ENCODE measurements around the gene CENPO.

Gene CENPO, protein sequence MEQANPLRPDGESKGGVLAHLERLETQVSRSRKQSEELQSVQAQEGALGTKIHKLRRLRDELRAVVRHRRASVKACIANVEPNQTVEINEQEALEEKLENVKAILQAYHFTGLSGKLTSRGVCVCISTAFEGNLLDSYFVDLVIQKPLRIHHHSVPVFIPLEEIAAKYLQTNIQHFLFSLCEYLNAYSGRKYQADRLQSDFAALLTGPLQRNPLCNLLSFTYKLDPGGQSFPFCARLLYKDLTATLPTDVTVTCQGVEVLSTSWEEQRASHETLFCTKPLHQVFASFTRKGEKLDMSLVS

DNA sequence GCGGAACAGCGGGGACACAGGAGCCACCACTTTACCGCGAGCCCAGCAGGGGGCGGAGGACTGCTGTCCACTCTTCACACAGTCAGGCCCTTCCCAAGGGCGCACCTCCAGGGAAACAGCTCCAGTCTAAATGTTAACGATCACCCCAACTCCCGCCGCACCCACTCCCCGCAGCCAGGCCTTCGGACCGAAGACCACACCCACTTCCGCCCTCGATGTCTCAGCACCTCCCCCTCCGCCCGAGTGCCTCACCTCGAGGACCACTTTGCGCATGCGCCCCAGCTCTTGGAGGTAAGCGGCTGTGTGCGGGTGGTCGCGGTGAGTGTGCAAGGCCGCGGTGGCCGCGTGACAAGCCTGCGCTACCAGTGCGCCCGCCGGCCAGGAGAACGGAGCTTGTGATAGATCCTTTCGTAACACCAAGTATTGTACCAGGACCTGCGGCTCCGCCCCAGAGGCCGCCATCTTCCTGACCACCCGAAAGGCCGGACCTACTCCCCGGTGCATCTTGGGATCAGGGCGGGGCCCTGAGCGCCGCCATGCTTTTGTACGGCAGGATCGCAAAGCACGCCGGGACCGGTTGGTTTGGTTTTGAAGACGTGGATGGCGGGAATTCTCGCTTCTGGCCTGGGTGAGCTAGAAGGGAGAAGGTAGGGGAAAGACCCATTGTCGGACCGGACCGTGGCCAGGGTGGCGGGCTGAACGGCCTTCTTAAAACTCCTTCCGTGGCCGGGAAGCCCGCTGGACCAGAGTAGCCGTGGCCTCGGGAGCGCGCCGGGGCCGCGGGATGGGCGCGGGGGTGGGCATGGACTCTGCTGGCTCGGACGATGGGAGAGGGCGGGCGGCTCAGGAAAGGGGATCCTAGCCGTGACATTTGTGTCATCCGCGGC, at the start of gene CENPO, which contains the start of gene PTRHD1:
TSS of gene CENPO (plus strand) at position 552 of the 887 bp plus-strand sequence. CDS start 495 bp downstream, outside the sequence.
TSS of gene PTRHD1 (minus strand) at position 518 of the 887 bp plus-strand sequence. CDS start at position 504, 14 bp downstream.
- FAIRE-seq: peak; percentile 3

DNA sequence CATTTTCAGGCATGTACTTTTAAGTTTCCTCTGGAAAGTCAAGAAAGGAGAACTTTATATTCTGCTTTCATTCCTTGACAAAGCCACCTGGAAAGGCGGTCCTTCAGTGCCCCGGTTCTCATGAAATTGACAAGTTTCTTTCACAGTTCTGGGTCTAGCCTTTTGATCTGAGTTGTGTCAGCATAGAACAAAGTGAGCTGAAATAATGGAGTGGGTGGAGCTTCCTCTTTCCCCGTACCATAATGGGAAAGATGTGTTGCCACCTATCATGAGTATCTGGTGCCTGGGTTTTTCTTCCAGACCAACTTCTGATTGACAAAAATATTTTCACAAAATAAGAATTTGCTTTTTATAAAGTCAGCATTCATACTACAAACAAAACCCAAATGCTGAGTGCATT, 49.3 kb upstream of the CENPO start:
- no peak for FAIRE-seq

- FAIRE-seq: no peak
Observed at GRCh38 chr2:24744356-24744755, 48.9 kb upstream of the CENPO start.

GRCh38 chr2:24745825-24746224, 47.4 kb upstream of the CENPO start:
- FAIRE-seq: no peak

- FAIRE-seq: no peak
Observed at GRCh38 chr2:24747299-24747698, 45.9 kb upstream of the CENPO start.

DNA sequence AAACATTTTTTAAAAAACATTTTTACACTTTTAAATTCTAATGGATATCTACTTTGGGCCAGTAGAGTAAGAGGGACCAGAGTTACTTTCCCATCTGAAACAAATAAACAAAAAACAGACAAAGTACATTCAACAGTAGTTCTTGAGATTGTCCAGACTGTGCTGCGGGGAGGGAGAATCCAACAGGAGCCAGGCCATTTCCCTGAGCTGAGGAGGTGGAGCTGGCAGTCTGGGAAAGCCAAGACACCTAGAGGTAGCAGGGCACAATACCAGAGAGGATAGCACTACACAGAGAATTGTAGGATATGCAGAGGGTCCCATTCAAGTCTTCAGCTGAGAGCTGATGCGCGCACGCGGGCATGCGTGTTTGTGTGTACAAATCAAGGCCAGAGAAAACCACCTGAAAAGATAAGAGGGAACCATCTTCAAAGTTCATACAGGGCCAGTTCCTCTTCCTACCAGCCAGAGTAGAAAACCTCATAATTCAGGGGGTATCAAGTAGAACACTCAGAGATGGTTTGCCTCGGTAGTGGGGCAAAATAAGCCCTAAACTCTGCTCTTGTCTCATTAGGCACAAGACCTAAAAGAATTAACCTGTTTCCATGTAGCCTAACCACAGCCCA, 44.0 kb upstream of the CENPO start:
- FAIRE-seq: no peak

GRCh38 chr2:24754985-24755705, 38.1 kb upstream of the CENPO start:
- no peak for FAIRE-seq

GRCh38 chr2:24756789-24757188, 36.4 kb upstream of the CENPO start:
- no peak for FAIRE-seq

GRCh38 chr2:24761866-24762265, 31.4 kb upstream of the CENPO start:
- no peak for FAIRE-seq

- no peak for FAIRE-seq
Observed at GRCh38 chr2:24762518-24762917, 30.7 kb upstream of the CENPO start.

GRCh38 chr2:24763843-24764242, 29.4 kb upstream of the CENPO start:
- no peak for FAIRE-seq

DNA sequence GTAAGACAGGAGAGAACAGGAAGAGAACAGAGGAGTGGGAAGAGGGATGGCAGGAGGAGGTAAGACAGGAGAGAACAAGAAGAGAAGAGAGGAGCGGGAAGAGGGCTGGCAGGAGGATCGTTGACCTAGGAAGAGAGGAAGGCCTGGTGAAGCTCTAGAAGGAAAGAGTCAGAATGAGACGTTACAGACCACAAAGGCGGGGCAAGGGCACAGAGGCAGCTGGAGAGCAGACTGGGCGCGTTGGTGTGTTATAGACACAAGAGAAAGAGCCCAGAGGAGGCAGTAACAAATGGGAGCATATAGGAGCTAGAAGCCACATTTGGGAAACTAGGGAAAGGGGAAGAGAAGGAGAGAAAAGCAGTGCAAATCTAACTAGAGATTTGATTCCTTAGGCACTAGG, 26.6 kb upstream of the CENPO start:
- no peak for FAIRE-seq

DNA sequence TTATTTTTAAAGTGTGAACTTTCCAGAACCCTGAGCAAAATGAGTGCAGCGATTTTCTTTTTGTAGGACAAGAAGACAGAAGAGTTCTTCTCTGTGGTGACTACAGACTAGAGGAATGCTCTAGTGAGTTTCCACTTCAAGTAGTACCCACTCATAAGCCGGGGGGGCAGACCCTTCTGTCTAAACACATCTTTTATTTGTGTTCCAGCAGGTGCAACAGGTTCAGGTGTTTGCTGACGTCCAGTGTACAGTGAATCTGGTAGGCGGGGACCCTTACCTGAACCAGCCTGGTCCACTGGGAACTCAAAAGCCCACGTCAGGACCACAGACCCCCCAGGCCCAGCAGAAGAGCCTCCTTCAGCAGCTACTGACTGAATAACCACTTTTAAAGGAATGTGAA, 25.2 kb upstream of the CENPO start:
- FAIRE-seq: no peak

GRCh38 chr2:24768601-24769000, 24.6 kb upstream of the CENPO start:
- no peak for FAIRE-seq

GRCh38 chr2:24771061-24771460, 22.2 kb upstream of the CENPO start:
- FAIRE-seq: no peak

- FAIRE-seq: no peak
Observed at GRCh38 chr2:24771764-24772586, 21.2 kb upstream of the CENPO start.

DNA sequence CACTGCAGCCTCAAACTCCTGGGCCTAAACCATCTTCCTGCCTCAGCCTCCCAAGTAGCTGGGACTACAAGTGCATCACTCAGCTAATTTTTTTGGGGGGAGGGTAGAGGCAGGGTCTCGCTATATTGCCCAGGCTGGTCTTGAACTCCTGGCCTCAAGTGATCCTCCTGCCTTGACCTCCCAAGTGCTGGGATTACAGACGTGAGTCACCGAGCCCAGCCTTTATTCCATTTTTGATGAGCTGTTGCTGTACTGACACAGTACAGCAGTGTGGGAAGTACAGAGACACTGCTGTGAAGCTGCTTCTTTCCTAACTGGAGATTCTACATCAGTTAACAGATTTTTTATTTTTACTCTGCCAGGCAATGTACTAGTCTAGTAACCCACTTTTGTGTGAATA, 18.9 kb upstream of the CENPO start:
- no peak for FAIRE-seq

DNA sequence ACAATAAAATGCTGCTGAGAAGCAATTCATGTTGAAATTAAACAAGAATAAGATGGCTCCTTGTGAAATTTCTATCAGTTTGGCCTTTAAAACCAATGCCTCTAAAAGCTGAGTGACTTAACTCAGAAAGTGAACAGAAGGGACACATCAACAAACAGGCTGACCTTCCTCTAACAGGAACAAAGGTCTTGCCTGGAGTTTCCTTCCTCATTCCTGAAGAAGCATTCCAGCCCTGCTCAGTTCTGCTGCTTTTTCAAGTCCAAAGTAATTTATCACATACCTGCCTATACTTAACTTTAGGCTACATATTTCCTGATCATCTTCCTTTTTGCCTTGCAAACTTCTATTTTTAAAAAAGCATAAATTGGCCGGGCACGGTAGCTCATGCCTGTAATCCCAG, 14.1 kb upstream of the CENPO start:
- FAIRE-seq: no peak

- FAIRE-seq: no peak
Observed at GRCh38 chr2:24783641-24784040, 9.6 kb upstream of the CENPO start.

GRCh38 chr2:24785671-24786321, 7.4 kb upstream of the CENPO start:
- FAIRE-seq: no peak

GRCh38 chr2:24787532-24787931, 5.7 kb upstream of the CENPO start:
- FAIRE-seq: no peak
